Measurements from ENCODE around the gene ARMC2. TPM values are rescaled to one million over a fixed set of nuclear protein-coding genes. Genes with fewer than 3 reads are reported as not detected.

ARMC2 gene
- total RNA-seq, 2 donors from 2014 or later, result 2.3 to 3.3 TPM

DNA sequence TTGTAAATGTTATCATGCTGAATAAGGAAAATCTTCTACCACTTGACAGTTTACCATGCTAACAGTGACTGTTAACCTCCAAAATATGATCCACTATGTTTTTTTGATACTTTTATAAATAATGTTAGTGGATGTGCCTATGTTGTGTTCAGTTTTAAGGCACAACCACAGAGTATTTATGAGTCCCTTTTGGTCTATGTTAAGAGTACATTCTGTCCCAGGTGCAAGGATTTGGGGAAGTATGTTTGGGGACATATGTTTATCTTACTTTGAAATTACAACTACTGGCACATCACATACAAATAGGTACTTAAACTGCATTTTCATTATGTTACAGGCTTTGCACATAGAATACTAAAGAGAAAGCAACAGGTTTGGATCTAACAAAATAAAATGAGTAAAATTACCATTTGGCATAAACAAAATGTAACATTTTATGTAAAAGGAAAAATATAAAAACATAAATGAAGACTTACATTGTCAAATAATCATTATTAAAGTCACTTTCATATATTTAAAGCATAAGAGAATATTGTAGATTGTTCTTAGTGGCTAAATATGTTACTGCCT, 175.2 kb downstream of the ARMC2 start:
- ATAC-seq (no peak), DNase-seq (ENCODE audit: low spot score in 2 of 2) (no peak)
- Mint-ChIP-seq H3K9me3 (no peaks in the 10 kb centered on the region), H3K27ac (no peak overlapping the region), H3K36me3 (no peaks in the 10 kb centered on the region)

Other genes with a start within 250 kb of the ARMC2 start
- gene SESN1, start 246.4 kb downstream of the ARMC2 start, total RNA-seq, result 10 to 100 TPM; 10.3 to 29.1 TPM
- 10 to 100 TPM; 20.0 to 29.6 TPM for gene CEP57L1, start 247.1 kb downstream of the ARMC2 start, total RNA-seq

All from activated naive CD4-positive, alpha-beta T cell treated with anti-CD3 and anti-CD28 coated beads, Interleukin-2, amount 50 U/mL, for 72 hours (primary cell).